ENCODE measurements around the gene MESD.

DNA sequence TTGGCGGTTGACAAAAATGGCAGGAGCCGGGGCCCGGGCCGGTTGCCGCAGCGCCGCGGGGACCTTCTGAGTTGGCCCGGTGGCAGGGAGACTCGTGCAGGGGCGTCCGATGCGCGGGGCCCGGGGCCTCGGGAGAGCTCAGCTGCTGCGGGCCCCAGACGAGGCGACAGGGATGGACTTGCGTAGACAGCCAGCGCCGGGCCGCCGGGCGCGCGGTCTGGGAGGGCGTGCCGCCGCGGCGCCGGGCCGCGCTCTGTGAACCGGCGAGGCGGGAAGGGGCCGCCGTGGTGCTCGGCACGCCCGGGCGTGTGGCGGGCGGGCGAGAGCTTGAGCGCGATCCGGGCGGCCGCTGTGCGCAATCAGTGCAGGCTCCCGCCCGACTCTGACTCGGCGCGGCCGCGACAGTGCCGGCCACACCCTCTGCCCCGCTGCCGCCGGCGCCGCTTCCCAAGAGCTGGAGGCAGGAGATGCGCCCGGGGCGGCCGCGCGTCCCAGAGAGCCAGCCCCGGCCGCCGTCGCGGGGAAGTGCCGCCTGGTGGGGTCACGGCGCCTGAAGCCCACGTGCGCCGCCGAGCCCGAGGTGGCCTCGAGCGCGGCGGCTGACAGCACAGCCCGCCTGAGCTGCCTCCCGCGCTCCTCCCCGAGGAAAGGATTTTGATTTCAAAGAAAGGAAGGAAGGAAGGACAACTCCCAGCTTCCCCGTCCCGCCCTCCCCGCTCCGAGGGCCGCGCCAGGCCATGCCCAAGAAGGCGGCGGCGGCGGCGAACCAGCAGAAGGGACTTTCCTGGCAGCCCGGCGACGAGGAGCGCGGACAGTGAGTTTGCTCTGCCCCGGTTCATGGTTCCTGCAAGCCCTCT lies 11.8 kb upstream of the MESD start:
- TF ChIP-seq, protein P1, sequence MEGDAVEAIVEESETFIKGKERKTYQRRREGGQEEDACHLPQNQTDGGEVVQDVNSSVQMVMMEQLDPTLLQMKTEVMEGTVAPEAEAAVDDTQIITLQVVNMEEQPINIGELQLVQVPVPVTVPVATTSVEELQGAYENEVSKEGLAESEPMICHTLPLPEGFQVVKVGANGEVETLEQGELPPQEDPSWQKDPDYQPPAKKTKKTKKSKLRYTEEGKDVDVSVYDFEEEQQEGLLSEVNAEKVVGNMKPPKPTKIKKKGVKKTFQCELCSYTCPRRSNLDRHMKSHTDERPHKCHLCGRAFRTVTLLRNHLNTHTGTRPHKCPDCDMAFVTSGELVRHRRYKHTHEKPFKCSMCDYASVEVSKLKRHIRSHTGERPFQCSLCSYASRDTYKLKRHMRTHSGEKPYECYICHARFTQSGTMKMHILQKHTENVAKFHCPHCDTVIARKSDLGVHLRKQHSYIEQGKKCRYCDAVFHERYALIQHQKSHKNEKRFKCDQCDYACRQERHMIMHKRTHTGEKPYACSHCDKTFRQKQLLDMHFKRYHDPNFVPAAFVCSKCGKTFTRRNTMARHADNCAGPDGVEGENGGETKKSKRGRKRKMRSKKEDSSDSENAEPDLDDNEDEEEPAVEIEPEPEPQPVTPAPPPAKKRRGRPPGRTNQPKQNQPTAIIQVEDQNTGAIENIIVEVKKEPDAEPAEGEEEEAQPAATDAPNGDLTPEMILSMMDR (IDR thresholded peaks at IDR 0.05), result no peak
- TF ChIP-seq POLR2A (IDR thresholded peaks at IDR 0.05), result peak; percentile 22 to 54
